Bronchial epithelial cell (primary cell): Measurements from ENCODE around the gene CAMK2G. TPM values are rescaled to one million over a fixed set of nuclear protein-coding genes. Genes with fewer than 3 reads are reported as not detected.
"Not testable (repeated sequence)": the region's sequence is repeated elsewhere in the genome, so short reads cannot be mapped to it uniquely, and the experiment has no call there.

ENCODE experiments used
- DNase-seq: peaks from one replicate; pipeline ENCODE4 v3.0.0-alpha.2; 2010; ENCODE audit warnings: low read depth
- FAIRE-seq: peaks from 2 replicates; lab custom pipeline; 2011; peaks lifted over from hg19 to GRCh38; lab: Jason Lieb, UNC
- H3K27me3 ChIP-seq: 2 replicates; pipeline ENCODE4 v1.5.1; 2011; ENCODE audit warnings: low read length; ENCODE audit not compliant: control insufficient read depth, insufficient read depth
- H3K36me3 ChIP-seq: 2 replicates; pipeline ENCODE4 v1.5.1; 2011; ENCODE audit warnings: low read length; ENCODE audit not compliant: control insufficient read depth, insufficient read depth
- H3K4me3 ChIP-seq: 2 replicates; pipeline ENCODE4 v1.5.1; 2011; ENCODE audit warnings: mild to moderate bottlenecking, low read depth, low read length, control low read depth
- total RNA-seq: library from RNA; depleted of rRNA; stranded (reverse); fragments of >200 nt; gene quantifications from 2 replicates; pipeline ENCODE4 v1.2.1, GENCODE V29; 2014
- TF ChIP-seq, protein P1 (sequence below): IDR thresholded peaks from 2 replicates; pipeline ENCODE4 v1.5.1; 2011; ENCODE audit warnings: mild to moderate bottlenecking, moderate library complexity, low read length, control low read depth, inconsistent platforms; ENCODE audit not compliant: insufficient read depth, severe bottlenecking

The CAMK2G gene
- total RNA-seq, 1 donor from 2014 or later, result 13.4 TPM

- Histone ChIP-seq H3K36me3 (peaks cover 12% of the 10 kb centered on the region), H3K27me3 (no peaks in the 10 kb centered on the region), H3K4me3 (no peak overlapping the region)
- DNase-seq (no peak), FAIRE-seq (no peak)
- TF ChIP-seq, protein P1, sequence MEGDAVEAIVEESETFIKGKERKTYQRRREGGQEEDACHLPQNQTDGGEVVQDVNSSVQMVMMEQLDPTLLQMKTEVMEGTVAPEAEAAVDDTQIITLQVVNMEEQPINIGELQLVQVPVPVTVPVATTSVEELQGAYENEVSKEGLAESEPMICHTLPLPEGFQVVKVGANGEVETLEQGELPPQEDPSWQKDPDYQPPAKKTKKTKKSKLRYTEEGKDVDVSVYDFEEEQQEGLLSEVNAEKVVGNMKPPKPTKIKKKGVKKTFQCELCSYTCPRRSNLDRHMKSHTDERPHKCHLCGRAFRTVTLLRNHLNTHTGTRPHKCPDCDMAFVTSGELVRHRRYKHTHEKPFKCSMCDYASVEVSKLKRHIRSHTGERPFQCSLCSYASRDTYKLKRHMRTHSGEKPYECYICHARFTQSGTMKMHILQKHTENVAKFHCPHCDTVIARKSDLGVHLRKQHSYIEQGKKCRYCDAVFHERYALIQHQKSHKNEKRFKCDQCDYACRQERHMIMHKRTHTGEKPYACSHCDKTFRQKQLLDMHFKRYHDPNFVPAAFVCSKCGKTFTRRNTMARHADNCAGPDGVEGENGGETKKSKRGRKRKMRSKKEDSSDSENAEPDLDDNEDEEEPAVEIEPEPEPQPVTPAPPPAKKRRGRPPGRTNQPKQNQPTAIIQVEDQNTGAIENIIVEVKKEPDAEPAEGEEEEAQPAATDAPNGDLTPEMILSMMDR, result no peak
Observed at GRCh38 chr10:73838008-73838567, 36.3 kb downstream of the CAMK2G start.

DNA sequence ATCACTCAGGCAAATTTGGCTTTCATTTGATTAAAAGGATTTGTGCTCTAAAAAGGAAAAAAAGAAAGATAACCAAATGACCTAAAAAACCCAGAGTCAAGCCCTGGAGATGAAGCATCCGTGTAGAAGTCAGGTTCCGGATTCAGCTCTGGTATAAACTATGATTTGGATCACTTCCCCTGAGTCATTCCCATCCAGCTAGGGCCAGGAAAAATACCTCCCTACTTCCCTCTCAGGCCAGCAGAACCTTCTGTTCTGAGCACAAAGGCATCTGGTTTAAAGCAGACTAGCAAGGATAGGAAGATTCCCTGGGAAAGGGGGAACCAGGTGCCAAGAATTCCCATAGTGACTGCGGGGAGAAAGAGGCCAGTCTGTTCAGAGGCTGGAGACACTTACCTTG, 37.3 kb downstream of the CAMK2G start:
- Histone ChIP-seq H3K27me3 (no peaks in the 10 kb centered on the region), H3K4me3 (no peak overlapping the region), H3K36me3 (peaks cover 12% of the 10 kb centered on the region)
- no peak for DNase-seq
- no peak for FAIRE-seq
- TF ChIP-seq, protein P1, result no peak

- peaks cover 9% of the 10 kb centered on the region for H3K36me3 ChIP-seq
- TF ChIP-seq, protein P1, result no peak
- no peak for FAIRE-seq
- no peak overlapping the region for H3K4me3 ChIP-seq
- H3K27me3 ChIP-seq, result no peaks in the 10 kb centered on the region
- DNase-seq, result no peak
Observed at GRCh38 chr10:73836427-73836980, 37.9 kb downstream of the CAMK2G start.

DNA sequence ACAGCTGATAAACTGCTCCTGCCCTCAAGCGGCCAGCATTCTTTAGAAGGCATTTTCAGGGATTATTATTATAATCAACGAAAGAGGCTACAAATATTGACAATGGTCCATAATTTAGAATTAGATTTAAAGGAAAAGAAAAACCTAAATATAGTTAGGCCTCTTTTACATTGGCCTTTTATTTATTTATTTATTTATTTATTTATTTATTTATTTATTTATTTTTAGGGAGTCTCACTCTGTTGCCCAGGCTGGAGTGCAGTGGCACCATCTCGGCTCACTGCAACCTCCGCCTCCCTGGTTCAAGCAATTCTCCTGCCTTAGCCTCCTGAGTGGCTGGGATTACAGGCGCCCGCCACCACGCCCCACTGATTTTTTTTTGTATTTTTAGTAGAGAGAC, 45.3 kb downstream of the CAMK2G start:
- FAIRE-seq, result not testable (repeated sequence)

DNA sequence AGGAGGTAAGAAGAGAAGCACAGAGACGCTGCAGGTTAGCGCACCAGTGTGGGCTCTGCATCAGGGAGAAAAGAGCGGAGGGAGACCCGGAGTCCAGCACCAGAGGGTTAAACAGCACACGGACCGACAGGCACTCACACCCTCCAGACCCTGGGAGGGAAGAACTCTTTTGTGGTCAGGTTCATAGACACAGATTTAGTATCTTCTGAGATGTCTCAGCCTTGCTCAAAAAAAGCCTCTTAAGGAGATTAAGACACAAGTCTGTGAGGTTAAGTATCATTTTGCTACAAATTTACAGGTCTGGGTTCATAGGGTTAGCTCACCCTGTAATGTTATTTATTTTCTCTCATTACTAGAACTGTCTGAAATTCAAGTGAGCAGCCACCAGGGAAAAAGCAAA, 46.2 kb downstream of the CAMK2G start:
- Histone ChIP-seq H3K4me3 (no peak overlapping the region), H3K27me3 (no peaks in the 10 kb centered on the region), H3K36me3 (peaks cover 7% of the 10 kb centered on the region)
- FAIRE-seq (no peak), DNase-seq (no peak)
- TF ChIP-seq, protein P1, result no peak

More for the DNA sequence above, 45.3 kb downstream of the CAMK2G start:
- H3K27me3 ChIP-seq, H3K36me3 ChIP-seq, H3K4me3 ChIP-seq, DNase-seq: not testable (repeated sequence)

DNA sequence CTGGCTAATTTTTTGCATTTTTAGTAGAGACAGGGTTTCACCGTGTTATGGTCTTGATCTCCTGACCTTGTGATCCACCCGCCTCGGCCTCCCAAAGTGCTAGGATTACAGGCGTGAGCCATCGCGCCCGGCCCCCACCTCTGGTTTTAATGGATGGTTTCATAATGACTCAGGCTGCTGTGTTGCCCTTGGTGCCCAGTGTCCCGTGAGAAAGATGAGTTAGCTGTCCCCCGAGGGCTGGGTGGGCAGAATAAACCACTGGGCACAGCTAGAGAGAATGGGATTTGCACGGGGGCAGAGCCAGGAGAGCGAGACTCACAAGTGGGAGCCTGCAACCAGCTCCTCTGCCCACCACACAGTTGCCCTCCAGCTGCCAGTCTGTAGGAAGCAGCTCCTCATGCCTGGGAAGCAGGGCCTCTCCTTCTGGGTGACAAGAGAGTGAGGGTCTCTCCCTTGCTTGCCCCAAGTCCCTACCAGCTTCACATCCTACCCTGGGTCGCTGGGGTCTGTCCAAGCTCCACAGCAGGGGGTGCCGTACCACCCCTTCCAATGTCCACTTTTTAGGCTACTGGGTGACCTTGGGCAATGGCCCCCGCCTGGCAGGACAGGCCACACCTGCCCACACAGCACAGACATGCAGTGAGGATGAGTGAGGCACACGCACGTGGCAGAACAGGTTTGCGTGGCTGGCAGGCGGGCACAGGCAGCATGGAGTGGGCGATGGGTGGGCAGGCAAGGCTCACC, 46.8 kb downstream of the CAMK2G start:
- no peak overlapping the region for H3K4me3 ChIP-seq
- no peaks in the 10 kb centered on the region for H3K27me3 ChIP-seq
- DNase-seq, result peak; percentile 34
- H3K36me3 ChIP-seq, result peaks cover 7% of the 10 kb centered on the region
- FAIRE-seq, result no peak
- TF ChIP-seq, protein P1, result no peak
